Neural crest cell (in vitro differentiated cells): ENCODE data around the gene UNC13C. TPM values are rescaled to one million over a fixed set of nuclear protein-coding genes. Genes with fewer than 3 reads are reported as not detected.
A peak's percentile ranks its signal among the peaks of the same experiment; 100 is the strongest.

Experiments
- DNase-seq: peaks from one replicate; pipeline ENCODE4 v3.0.0; 2021; ENCODE audit warnings: low read depth, mixed read lengths, low spot score
- H3K27ac Mint-ChIP-seq: one replicate; pipeline ENCODE4 v1.8.0; 2021; ENCODE audit warnings: mild to moderate bottlenecking, mixed read lengths; ENCODE audit not compliant: unreplicated experiment
- H3K27me3 Mint-ChIP-seq: 2 replicates; pipeline ENCODE4 v1.8.0; 2021; ENCODE audit warnings: low read depth, mild to moderate bottlenecking, mixed read lengths
- H3K36me3 Mint-ChIP-seq: 2 replicates; pipeline ENCODE4 v1.8.0; 2021; ENCODE audit warnings: low read depth, mild to moderate bottlenecking, mixed read lengths
- H3K4me1 Mint-ChIP-seq: 2 replicates; pipeline ENCODE4 v1.8.0; 2021; ENCODE audit warnings: mixed read lengths
- H3K4me3 Mint-ChIP-seq: one replicate; pipeline ENCODE4 v1.8.0; 2021; ENCODE audit warnings: mild to moderate bottlenecking, mixed read lengths
- H3K9me3 Mint-ChIP-seq: 2 replicates; pipeline ENCODE4 v1.8.0; 2021; ENCODE audit warnings: mixed read lengths
- total RNA-seq: library from RNA; stranded (reverse); gene quantifications from 2 replicates; pipeline ENCODE4 v1.2.1, GENCODE V29; 2021
- TF ChIP-seq, protein P1 (sequence below): fragments of 200-600 bp; sonication (generic); conservative IDR thresholded peaks from 2 replicates; pipeline ENCODE4 v1.5.0; 2021; ENCODE audit warnings: antibody characterized with exemption, mild to moderate bottlenecking

Gene UNC13C
- total RNA-seq, 1 donor from 2014 or later, result 1.5 TPM

DNA sequence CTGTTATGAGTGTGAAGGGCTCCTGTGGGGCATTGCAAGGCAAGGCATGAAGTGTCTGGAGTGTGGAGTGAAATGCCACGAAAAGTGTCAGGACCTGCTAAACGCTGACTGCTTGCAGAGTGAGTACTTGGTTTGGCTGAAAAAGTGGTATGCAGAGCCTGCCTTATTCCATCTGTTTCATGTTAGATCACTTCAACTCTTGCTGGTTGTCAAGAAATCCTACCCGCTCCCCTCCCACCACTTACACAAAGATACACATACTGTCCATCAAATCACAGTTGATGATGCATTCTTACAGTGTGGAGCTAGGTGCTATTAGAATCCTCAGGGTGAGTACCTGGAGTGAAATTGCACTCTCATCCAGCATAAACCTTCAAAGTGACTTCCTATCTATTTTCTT is 272.1 kb downstream of the UNC13C start:
- no peak for DNase-seq
- Mint-ChIP-seq H3K36me3 (no peaks in the 10 kb centered on the region), H3K27me3 (peaks cover 7% of the 10 kb centered on the region), H3K9me3 (no peaks in the 10 kb centered on the region), H3K4me3 (no peak overlapping the region), H3K4me1 (no peaks in the 10 kb centered on the region), H3K27ac (no peak overlapping the region)
- TF ChIP-seq, protein P1, sequence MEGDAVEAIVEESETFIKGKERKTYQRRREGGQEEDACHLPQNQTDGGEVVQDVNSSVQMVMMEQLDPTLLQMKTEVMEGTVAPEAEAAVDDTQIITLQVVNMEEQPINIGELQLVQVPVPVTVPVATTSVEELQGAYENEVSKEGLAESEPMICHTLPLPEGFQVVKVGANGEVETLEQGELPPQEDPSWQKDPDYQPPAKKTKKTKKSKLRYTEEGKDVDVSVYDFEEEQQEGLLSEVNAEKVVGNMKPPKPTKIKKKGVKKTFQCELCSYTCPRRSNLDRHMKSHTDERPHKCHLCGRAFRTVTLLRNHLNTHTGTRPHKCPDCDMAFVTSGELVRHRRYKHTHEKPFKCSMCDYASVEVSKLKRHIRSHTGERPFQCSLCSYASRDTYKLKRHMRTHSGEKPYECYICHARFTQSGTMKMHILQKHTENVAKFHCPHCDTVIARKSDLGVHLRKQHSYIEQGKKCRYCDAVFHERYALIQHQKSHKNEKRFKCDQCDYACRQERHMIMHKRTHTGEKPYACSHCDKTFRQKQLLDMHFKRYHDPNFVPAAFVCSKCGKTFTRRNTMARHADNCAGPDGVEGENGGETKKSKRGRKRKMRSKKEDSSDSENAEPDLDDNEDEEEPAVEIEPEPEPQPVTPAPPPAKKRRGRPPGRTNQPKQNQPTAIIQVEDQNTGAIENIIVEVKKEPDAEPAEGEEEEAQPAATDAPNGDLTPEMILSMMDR, result no peak

DNA sequence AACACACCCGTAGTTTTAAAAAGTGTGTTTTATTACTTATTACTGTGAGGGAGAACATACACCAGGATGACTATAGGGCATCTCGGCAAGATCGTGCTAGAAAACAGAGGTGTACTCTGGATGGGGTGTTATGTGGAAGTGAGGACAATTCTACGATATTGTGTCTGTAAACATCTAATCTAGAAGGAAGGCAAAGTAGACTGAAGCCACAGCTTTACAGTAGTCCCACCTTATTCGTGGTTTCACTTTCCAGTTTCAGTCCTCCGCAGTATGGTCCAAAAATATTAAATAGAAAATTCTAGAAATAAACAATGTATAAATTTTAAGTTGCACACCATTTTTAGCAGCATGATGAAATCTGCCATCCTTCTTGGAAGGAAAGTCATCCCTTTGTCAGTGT is 277.9 kb downstream of the UNC13C start:
- TF ChIP-seq, protein P1, result no peak
- Mint-ChIP-seq H3K27me3 (no peaks in the 10 kb centered on the region), H3K36me3 (no peaks in the 10 kb centered on the region), H3K4me3 (no peak overlapping the region), H3K4me1 (no peaks in the 10 kb centered on the region), H3K9me3 (no peaks in the 10 kb centered on the region), H3K27ac (no peak overlapping the region)
- no peak for DNase-seq

DNA sequence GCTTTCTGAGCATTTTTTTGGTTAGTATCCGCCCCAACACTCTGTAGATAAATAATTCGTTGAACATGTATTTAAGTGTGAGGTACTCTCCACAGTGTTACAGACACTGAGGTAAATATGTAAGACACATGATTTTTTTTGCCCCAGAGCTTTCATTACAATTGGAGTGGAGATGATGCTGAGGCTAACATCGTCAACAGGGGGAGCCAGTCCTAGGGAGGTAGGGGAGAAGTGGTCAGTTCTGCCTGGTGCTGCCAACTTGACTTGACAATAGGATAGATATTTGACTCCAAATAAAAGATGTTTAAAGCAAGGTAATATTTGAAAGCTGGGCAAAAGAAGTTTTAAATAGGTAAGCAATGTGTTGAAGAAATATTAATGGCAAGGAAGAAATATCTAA is 295.7 kb downstream of the UNC13C start:
- no peaks in the 10 kb centered on the region for H3K4me1 Mint-ChIP-seq
- no peak overlapping the region for H3K4me3 Mint-ChIP-seq
- DNase-seq, result no peak
- peaks cover 10% of the 10 kb centered on the region for H3K27me3 Mint-ChIP-seq
- H3K27ac Mint-ChIP-seq, result no peak overlapping the region
- H3K36me3 Mint-ChIP-seq, result no peaks in the 10 kb centered on the region
- TF ChIP-seq, protein P1, result peak; percentile 32
- peaks cover 4% of the 10 kb centered on the region for H3K9me3 Mint-ChIP-seq

DNA sequence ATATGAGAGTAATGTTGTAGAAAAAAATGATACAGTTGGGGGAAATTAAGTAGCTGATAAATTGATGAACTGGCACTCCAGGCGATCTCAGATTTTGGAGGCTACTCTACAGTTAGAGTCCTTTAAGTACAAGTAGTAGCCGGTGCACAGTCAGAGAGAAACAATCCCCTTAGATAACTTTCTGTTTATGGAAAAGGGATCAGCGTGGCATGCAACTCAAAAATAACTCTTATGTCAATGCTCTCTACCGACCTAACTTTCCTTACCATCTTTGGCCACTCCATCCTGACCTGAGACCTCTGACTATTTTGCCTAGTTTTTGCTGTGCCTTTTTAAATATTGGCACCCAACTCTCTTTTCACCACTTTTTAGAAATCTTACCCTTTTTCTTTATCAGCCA is 299.6 kb downstream of the UNC13C start:
- DNase-seq, result no peak
- no peaks in the 10 kb centered on the region for H3K4me1 Mint-ChIP-seq
- no peaks in the 10 kb centered on the region for H3K36me3 Mint-ChIP-seq
- H3K9me3 Mint-ChIP-seq, result peaks cover 7% of the 10 kb centered on the region
- TF ChIP-seq, protein P1, result no peak
- H3K4me3 Mint-ChIP-seq, result no peak overlapping the region
- H3K27ac Mint-ChIP-seq, result no peak overlapping the region
- H3K27me3 Mint-ChIP-seq, result peaks cover 10% of the 10 kb centered on the region

DNA sequence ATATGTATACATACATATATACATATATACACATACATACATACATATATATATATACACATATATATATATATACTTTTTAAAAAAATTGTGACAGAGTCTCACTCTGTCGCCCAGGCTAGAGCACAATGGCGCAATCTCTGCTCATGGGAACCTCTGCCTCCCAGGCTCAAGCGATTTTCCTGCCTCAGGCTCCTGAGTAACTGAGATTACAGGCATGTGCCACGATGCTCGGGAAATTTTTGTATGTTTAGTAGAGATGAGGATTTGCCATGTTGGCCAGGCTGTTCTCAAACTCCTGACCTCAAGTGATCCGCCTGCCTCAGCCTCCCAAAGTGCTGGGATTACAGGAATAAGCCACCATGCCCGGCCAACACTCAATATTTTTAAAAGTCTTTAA is 302.5 kb downstream of the UNC13C start:
- H3K36me3 Mint-ChIP-seq, result no peaks in the 10 kb centered on the region
- H3K27me3 Mint-ChIP-seq, result peaks cover 12% of the 10 kb centered on the region
- no peaks in the 10 kb centered on the region for H3K4me1 Mint-ChIP-seq
- no peak for DNase-seq
- TF ChIP-seq, protein P1, result no peak
- no peak overlapping the region for H3K27ac Mint-ChIP-seq
- no peak overlapping the region for H3K4me3 Mint-ChIP-seq
- H3K9me3 Mint-ChIP-seq, result peaks cover 4% of the 10 kb centered on the region
